ENCODE measurements around the gene CCDC174. TPM values are rescaled to one million over a fixed set of nuclear protein-coding genes. Genes with fewer than 3 reads are reported as not detected.
"Not testable (repeated sequence)": the region's sequence is repeated elsewhere in the genome, so short reads cannot be mapped to it uniquely, and the experiment has no call there.

CCDC174 gene
- total RNA-seq, 4 donors from 2014 or later: 16.1 to 27.7 (median 20.0) TPM

DNA sequence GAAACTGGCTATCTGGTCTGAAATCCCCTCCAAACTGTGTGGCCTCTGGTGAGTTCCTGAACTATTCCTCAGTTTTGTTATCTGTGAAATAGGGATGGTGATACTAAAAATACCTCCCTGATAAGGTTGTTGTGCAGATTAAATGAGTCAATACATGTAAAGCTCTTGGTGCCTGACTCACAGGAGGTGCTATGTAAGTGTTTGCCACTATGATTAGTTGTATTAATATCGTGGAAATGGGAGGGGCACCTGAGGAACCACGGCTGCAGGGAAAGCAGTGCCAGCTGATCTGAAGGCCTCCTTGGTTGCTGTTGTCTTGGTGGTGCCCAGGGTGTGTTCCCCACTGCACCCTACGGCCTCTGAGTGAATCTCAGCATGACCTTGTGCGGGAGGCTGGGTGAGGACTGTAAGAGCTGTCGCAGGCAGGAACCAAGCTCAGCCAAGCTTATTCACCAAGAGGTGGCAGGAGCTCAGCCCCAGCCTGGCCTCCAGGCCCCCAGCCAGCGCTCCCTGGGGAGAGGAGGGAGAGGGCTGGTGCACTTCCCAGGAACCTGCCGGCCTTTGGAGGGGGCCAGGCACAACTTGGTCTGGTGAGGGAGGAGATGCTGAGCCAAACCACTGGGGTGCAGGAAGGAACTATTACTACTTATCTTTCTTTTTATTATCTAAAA is 44.8 kb upstream of the CCDC174 start:
- TF ChIP-seq CTCF (IDR thresholded peaks at IDR 0.05): no peak
- no peak for TF ChIP-seq POLR2A (IDR thresholded peaks at IDR 0.05)
- DNase-seq (ENCODE audit: low spot score in 2 of 2): no peak
- WGBS, 2 donors: 40 to 53% methylated on average over 7 of the region's 7 CpGs
- intact Hi-C loops (cut with DNase I; ENCODE audit: low total_unique reads): no loop called here
- H3K4me3 ChIP-seq (ENCODE audit: low read depth, poor library complexity, severe bottlenecking): no peak overlapping the region

DNA sequence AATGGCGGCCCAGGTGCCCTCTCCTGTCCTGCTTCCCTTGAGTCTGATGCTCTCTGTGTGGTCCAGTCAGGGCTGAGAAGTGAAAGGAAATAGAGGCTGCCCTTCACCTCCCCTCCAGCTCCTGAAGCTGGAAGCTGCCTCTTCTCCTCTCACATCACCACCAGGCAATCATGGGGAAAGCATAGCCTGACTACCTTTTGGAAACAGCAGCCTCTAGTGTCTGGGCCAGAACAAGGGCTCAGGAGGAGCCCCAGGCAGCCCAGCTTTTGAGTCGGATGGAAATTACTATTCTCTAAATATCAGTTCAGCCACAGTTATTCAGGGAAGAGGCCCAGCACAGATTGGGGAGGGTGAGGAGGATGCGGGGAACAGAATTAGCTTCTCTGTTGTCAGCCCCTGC is 43.3 kb upstream of the CCDC174 start:
- TF ChIP-seq POLR2A (IDR thresholded peaks at IDR 0.05) (no peak), CTCF (IDR thresholded peaks at IDR 0.05) (no peak)
- 53 to 69% methylated on average over 3 of the region's 3 CpGs for WGBS, 2 donors
- intact Hi-C loops (cut with DNase I; ENCODE audit: low total_unique reads): no loop called here
- DNase-seq (ENCODE audit: low spot score in 2 of 2): no peak
- no peak overlapping the region for H3K4me3 ChIP-seq (ENCODE audit: low read depth, poor library complexity, severe bottlenecking)

DNA sequence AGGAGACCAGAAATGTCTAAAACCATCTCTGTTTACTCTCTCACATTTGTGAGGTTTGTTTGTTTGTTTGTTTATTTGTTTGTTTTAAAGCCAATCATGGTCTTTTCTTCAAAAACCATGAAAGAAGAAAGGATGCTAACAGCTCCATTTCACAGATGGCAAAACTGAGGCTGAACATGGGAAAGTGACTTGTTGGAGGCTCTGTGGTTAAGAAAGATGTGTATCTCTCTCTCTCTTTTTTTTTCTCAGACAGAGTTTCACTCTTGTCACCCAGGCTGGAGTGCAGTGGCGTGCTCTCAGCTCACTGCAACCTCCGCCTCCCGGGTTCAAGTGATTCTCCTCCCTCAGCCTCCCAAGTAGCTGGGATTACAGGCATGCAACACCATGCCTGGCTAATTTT is 42.5 kb upstream of the CCDC174 start:
- intact Hi-C loops (cut with DNase I; ENCODE audit: low total_unique reads); DNase-seq (ENCODE audit: low spot score in 2 of 2); H3K4me3 ChIP-seq (ENCODE audit: low read depth, poor library complexity, severe bottlenecking): not testable (repeated sequence)
- 92 to 100% methylated on average over 3 of the region's 3 CpGs for WGBS, 2 donors

DNA sequence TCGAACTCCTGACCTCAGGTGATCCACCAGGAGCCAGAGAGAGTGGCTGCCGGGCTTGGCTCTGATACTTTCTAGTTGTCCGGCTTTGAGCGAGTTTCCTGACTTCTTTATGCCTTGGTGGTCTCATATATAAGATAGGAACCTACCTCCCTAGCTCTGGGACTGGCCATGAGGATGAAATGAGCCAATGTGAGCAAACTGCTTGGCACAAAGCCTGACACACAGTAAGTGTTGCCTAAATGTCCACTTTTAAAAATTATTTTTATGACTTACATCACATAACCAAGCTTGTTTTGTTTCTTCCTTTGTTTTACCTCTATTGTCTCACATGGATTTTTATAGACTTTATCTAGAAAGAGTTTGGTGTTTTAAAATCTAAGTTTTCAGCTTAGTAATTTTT is 42.1 kb upstream of the CCDC174 start:
- no peak for DNase-seq (ENCODE audit: low spot score in 2 of 2)
- intact Hi-C loops (cut with DNase I; ENCODE audit: low total_unique reads): no loop called here
- no peak for TF ChIP-seq POLR2A (IDR thresholded peaks at IDR 0.05)
- TF ChIP-seq CTCF (IDR thresholded peaks at IDR 0.05): no peak
- no peak overlapping the region for H3K4me3 ChIP-seq (ENCODE audit: low read depth, poor library complexity, severe bottlenecking)
- WGBS, 2 donors: 77 to 78% methylated on average over 4 of the region's 4 CpGs

DNA sequence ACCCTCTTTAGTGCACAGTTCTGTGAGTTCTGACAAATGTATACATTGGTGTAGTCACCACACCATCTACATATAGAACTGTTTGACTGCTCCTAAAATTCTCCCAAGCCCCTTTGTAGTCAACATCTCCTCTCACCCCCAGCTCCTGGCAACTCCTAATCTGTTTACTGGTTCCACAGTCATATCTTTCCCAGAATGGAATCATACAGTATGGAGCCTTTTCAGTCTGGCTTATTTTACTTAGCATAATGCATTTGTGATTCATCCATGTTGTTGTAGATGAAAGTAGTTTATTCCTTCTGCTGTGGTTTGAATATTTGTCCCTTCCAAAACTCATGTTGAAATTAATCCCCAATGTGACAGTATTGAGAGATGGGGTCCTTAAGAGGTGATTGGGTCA is 41.6 kb upstream of the CCDC174 start:
- no peak for DNase-seq (ENCODE audit: low spot score in 2 of 2)
- no peak overlapping the region for H3K4me3 ChIP-seq (ENCODE audit: low read depth, poor library complexity, severe bottlenecking)
- TF ChIP-seq CTCF (IDR thresholded peaks at IDR 0.05) (no peak), POLR2A (IDR thresholded peaks at IDR 0.05) (no peak)
- intact Hi-C loops (cut with DNase I; ENCODE audit: low total_unique reads): no loop called here

DNA sequence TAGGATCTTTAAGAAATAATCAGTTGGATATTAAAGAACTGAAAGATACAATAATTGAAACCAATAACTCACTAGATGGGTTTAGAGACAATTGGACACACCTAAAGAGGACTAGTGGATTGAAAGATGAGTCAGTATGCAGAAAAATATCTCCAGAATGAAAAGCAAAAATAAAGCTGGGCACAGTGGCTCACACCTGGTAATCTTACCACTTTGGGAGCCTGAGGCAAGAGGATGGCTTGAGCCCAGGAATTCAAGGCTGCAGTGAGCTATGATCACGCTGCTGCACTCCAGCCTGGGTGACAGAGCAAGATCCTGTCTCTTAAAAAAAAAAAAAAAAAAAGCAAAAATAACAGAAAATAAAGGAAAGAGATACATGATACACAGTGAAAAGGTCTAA is 37.4 kb upstream of the CCDC174 start:
- intact Hi-C loops (cut with DNase I; ENCODE audit: low total_unique reads): no loop called here
- DNase-seq (ENCODE audit: low spot score in 2 of 2): no peak
- no peak for TF ChIP-seq POLR2A (IDR thresholded peaks at IDR 0.05)
- no peak overlapping the region for H3K4me3 ChIP-seq (ENCODE audit: low read depth, poor library complexity, severe bottlenecking)
- WGBS, 2 donors: 44 to 61% methylated on average over 1 of the region's 1 CpG

DNA sequence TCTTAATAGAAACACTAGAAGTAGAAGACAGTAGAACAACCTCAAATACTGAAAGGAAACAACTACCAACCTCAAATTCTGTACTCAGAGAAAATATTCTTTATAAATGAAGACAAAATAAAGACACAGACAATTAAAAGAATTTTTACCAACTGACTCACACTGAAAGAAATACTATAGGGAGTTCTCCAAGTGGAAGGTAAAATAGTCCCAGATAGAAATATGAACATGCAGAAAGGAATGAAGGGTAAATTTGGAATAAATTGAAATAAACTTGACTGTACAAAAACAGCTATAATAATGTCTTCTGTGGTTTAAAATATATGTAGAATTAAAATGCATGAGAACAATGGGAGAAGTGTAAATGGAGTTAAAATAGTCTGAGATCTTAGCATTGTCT is 36.7 kb upstream of the CCDC174 start:
- no peak for TF ChIP-seq POLR2A (IDR thresholded peaks at IDR 0.05)
- no peak for TF ChIP-seq CTCF (IDR thresholded peaks at IDR 0.05)
- no peak overlapping the region for H3K4me3 ChIP-seq (ENCODE audit: low read depth, poor library complexity, severe bottlenecking)
- DNase-seq (ENCODE audit: low spot score in 2 of 2): no peak
- intact Hi-C loops (cut with DNase I; ENCODE audit: low total_unique reads): no loop called here
